D721Med (cell line): ENCODE data around the gene DGKQ.

ENCODE experiments used
- DNase-seq: peaks from one replicate; pipeline ENCODE4 v3.0.0; 2011; ENCODE audit warnings: low spot score; ENCODE audit not compliant: insufficient read length
- FAIRE-seq: peaks from 2 replicates; lab custom pipeline; 2011; peaks lifted over from hg19 to GRCh38; lab: Jason Lieb, UNC
- CTCF ChIP-seq: IDR thresholded peaks from 2 replicates; pipeline ENCODE4 v1.5.1; 2012; ENCODE audit warnings: mild to moderate bottlenecking, control low read depth; ENCODE audit not compliant: insufficient read depth; ENCODE audit errors: missing control alignments

Gene DGKQ

GRCh38 chr4:1019320-1019719 is 46.0 kb upstream of the DGKQ start:
- FAIRE-seq (no peak), DNase-seq (no peak)
- no peak for TF ChIP-seq CTCF

- DNase-seq (no peak), FAIRE-seq (no peak)
- no peak for TF ChIP-seq CTCF
Observed at GRCh38 chr4:1018147-1019020, 45.0 kb upstream of the DGKQ start.

GRCh38 chr4:1017706-1018105 is 44.3 kb upstream of the DGKQ start:
- FAIRE-seq (no peak), DNase-seq (no peak)
- TF ChIP-seq CTCF: no peak

- FAIRE-seq (no peak), DNase-seq (no peak)
- no peak for TF ChIP-seq CTCF
Observed at GRCh38 chr4:1017211-1017610, 43.8 kb upstream of the DGKQ start.

GRCh38 chr4:1015746-1016145 is 42.4 kb upstream of the DGKQ start:
- FAIRE-seq: no peak
- no peak for TF ChIP-seq CTCF
- no peak for DNase-seq

- FAIRE-seq: no peak
- TF ChIP-seq CTCF: no peak
- no peak for DNase-seq
Observed at GRCh38 chr4:1015179-1015578, 41.8 kb upstream of the DGKQ start.
